ENCODE data around the gene PHACTR1. TPM values are rescaled to one million over a fixed set of nuclear protein-coding genes. Genes with fewer than 3 reads are reported as not detected.

The PHACTR1 gene
- polyA plus RNA-seq, 3 donors = 6.1 to 26.9 (median 7.6) TPM

- Histone ChIP-seq H3K4me2 (replicated peaks; ENCODE audit: extremely low read depth, low read length, poor library complexity, severe bottlenecking) (no peak overlapping the region), H3K79me2 (ENCODE audit: insufficient read depth, low read length) (no peaks in the 10 kb centered on the region), H3K4me1 (ENCODE audit: control insufficient read depth in 1 of 2, insufficient read depth in 2 of 2, low read length in 2 of 2) (no peaks in the 10 kb centered on the region), H3K9me3 (replicated peaks in 1 of 2; ENCODE audit: control insufficient read depth in 1 of 2, insufficient read depth in 1 of 2, low read length in 2 of 2) (no peaks in the 10 kb centered on the region), H3K36me3 (replicated peaks in 1 of 2; ENCODE audit: control insufficient read depth in 1 of 2, insufficient read depth in 2 of 2, low read length in 2 of 2) (no peaks in the 10 kb centered on the region), H3K27ac (ENCODE audit: low read depth in 1 of 2, low read length in 2 of 2) (no peak overlapping the region), H3K27me3 (ENCODE audit: control insufficient read depth in 2 of 2, insufficient read depth in 2 of 2, low read length in 2 of 2) (no peaks in the 10 kb centered on the region), H3K9ac (ENCODE audit: insufficient read depth, low read length, poor library complexity, severe bottlenecking) (no peak overlapping the region), H4K20me1 (ENCODE audit: insufficient read depth, low read length) (no peaks in the 10 kb centered on the region), H2AFZ (ENCODE audit: insufficient read depth, low read depth, low read length, poor library complexity, severe bottlenecking) (no peak overlapping the region), H3K4me3 (replicated peaks in 1 of 3; ENCODE audit: low read depth in 2 of 3, low read length in 3 of 3) (no peak overlapping the region)
- Mint-ChIP-seq H3K27me3 (ENCODE audit: low read depth in 3 of 3) (peaks cover 0 to 3% (median 0%) of the 10 kb centered on the region in 3 donors), H3K27ac (no peak overlapping the region), H3K9me3 (peaks cover 0 to 2% (median 0%) of the 10 kb centered on the region in 7 donors), H3K36me3 (no peaks in the 10 kb centered on the region), H3K4me3 (no peak overlapping the region), H3K4me1 (no peaks in the 10 kb centered on the region)
- TF ChIP-seq CTCF (IDR thresholded peaks at IDR 0.05) = no peak
- no peak for DNase-seq
- intact Hi-C loops (cut with micrococcal nuclease) = no loop called here
These were observed 204.9 kb downstream of the PHACTR1 start for GRCh38 chr6:12921467-12921866.

DNA sequence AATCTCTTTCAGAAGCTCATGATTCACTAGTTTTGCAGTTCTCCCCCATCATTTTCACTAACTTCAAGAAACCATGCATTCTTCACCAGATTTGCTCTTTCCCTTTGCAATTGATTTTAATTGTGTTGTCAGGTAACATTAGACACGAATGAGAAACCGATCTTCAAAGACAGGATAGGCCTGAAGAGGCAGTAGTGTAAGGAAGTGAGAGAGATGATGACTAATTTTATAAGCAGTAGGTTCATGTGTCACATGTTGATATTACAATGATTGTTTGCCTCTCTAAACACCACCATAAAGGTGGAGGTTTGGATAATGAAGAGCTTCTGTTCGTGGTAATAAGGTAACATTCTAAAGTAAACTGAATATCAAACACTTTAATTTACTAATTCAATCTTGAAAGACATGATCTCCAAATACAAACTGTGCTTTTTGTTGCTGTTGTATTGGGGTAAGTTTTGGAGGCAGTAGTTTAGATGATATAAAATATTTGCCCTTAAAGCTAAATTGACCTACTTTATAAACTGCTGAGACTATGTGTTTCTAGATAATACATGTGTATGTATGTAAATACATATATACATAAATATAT, 207.2 kb downstream of the PHACTR1 start:
- Histone ChIP-seq H2AFZ (ENCODE audit: insufficient read depth, low read depth, low read length, poor library complexity, severe bottlenecking) (no peak overlapping the region), H3K4me3 (replicated peaks in 1 of 3; ENCODE audit: low read depth in 2 of 3, low read length in 3 of 3) (no peak overlapping the region), H4K20me1 (ENCODE audit: insufficient read depth, low read length) (no peaks in the 10 kb centered on the region), H3K36me3 (replicated peaks in 1 of 2; ENCODE audit: control insufficient read depth in 1 of 2, insufficient read depth in 2 of 2, low read length in 2 of 2) (no peaks in the 10 kb centered on the region), H3K4me2 (replicated peaks; ENCODE audit: extremely low read depth, low read length, poor library complexity, severe bottlenecking) (no peak overlapping the region), H3K27me3 (ENCODE audit: control insufficient read depth in 2 of 2, insufficient read depth in 2 of 2, low read length in 2 of 2) (no peaks in the 10 kb centered on the region), H3K4me1 (ENCODE audit: control insufficient read depth in 1 of 2, insufficient read depth in 2 of 2, low read length in 2 of 2) (no peaks in the 10 kb centered on the region), H3K79me2 (ENCODE audit: insufficient read depth, low read length) (no peaks in the 10 kb centered on the region), H3K27ac (ENCODE audit: low read depth in 1 of 2, low read length in 2 of 2) (no peak overlapping the region), H3K9ac (ENCODE audit: insufficient read depth, low read length, poor library complexity, severe bottlenecking) (no peak overlapping the region), H3K9me3 (replicated peaks in 1 of 2; ENCODE audit: control insufficient read depth in 1 of 2, insufficient read depth in 1 of 2, low read length in 2 of 2) (no peaks in the 10 kb centered on the region)
- no peak for TF ChIP-seq CTCF (IDR thresholded peaks at IDR 0.05)
- H3K4me1 Mint-ChIP-seq = no peaks in the 10 kb centered on the region
- DNase-seq = no peak
- intact Hi-C loops (cut with micrococcal nuclease) = no loop called here
- no peak overlapping the region for H3K27ac Mint-ChIP-seq
- H3K4me3 Mint-ChIP-seq = no peak overlapping the region
- WGBS (ENCODE audit: insufficient coverage) = no CpG with 5 or more reads among the region's 3 CpGs
- H3K27me3 Mint-ChIP-seq (ENCODE audit: low read depth in 3 of 3) = peaks cover 0 to 10% (median 1%) of the 10 kb centered on the region in 3 donors
- no peaks in the 10 kb centered on the region for H3K36me3 Mint-ChIP-seq
- peaks cover 0 to 2% (median 0%) of the 10 kb centered on the region in 7 donors for H3K9me3 Mint-ChIP-seq

Data from CD14-positive monocyte (primary cell).